Sigmoid colon (tissue), 3 donors: ENCODE results near the gene SLC7A7.

Experiments
- CTCF ChIP-seq, 4 experiments: fragments of 450-650 bp in 3 of 4; fragments of 200-600 bp in 1 of 4; IDR thresholded peaks; one replicate each; pipeline ENCODE4 v1.5.1; 2016 to 2019; ENCODE audit warnings: antibody characterized with exemption in 4 of 4, mild to moderate bottlenecking in 3 of 4, moderate library complexity in 2 of 4
- POLR2A ChIP-seq, 2 donors: fragments of 450-650 bp; IDR thresholded peaks; one replicate each; pipeline ENCODE4 v1.6.1; 2016; ENCODE audit warnings: antibody characterized with exemption in 2 of 2, mild to moderate bottlenecking in 2 of 2, moderate library complexity in 2 of 2

GRCh38 chr14:22836301-22837113 is 21.3 kb upstream of the SLC7A7 start, which contains the start of gene MMP14:
- peak; percentile 28 to 53 (median 46) for TF ChIP-seq CTCF (IDR thresholded peaks at IDR 0.05)
- TF ChIP-seq POLR2A (IDR thresholded peaks at IDR 0.05) = peak; percentile 75 to 90
